Ishikawa (cell line): ENCODE results near the gene NANP.
A peak's percentile ranks its signal among the peaks of the same experiment; 100 is the strongest.

Experiments used
- CEBPB ChIP-seq: IDR thresholded peaks from 2 replicates; pipeline ENCODE4 v1.6.1; 2012
- CREB1 ChIP-seq: IDR thresholded peaks from 2 replicates; pipeline ENCODE4 v1.6.1; 2012; ENCODE audit warnings: low read depth
- EGR1 ChIP-seq: IDR thresholded peaks from 2 replicates; pipeline ENCODE4 v1.6.1; 2012
- EP300 ChIP-seq: IDR thresholded peaks from 2 replicates; pipeline ENCODE4 v1.6.1; 2012; ENCODE audit warnings: borderline replicate concordance
- FOXM1 ChIP-seq: IDR thresholded peaks from 2 replicates; pipeline ENCODE4 v1.6.1; 2012; ENCODE audit warnings: low read depth, borderline replicate concordance
- MAX ChIP-seq: IDR thresholded peaks from 2 replicates; pipeline ENCODE4 v1.6.1; 2012
- NFIC ChIP-seq: IDR thresholded peaks from 2 replicates; pipeline ENCODE4 v1.6.1; 2012
- RAD21 ChIP-seq: IDR thresholded peaks from 2 replicates; pipeline ENCODE4 v1.6.1; 2012; ENCODE audit warnings: low read depth
- REST ChIP-seq: IDR thresholded peaks from 2 replicates; pipeline ENCODE4 v1.6.1; 2012; ENCODE audit warnings: low read depth, mild to moderate bottlenecking
- TAF1 ChIP-seq: IDR thresholded peaks from 2 replicates; pipeline ENCODE4 v1.6.1; 2012; ENCODE audit warnings: low read depth, mild to moderate bottlenecking
- TCF12 ChIP-seq: IDR thresholded peaks from 2 replicates; pipeline ENCODE4 v1.6.1; 2012; ENCODE audit warnings: low read depth
- TEAD4 ChIP-seq: IDR thresholded peaks from 2 replicates; pipeline ENCODE4 v1.6.1; 2012
- USF1 ChIP-seq: IDR thresholded peaks from 2 replicates; pipeline ENCODE4 v1.6.1; 2012
- YY1 ChIP-seq: IDR thresholded peaks from 2 replicates; pipeline ENCODE4 v1.6.1; 2012; ENCODE audit warnings: low read depth
- ZBTB7A ChIP-seq: IDR thresholded peaks from 2 replicates; pipeline ENCODE4 v1.6.1; 2012; ENCODE audit warnings: low read depth

Gene NANP

GRCh38 chr20:25570148-25570530 is 53.7 kb downstream of the NANP start:
- TF ChIP-seq RAD21 (no peak), EGR1 (peak; percentile 45; the same call in 1 of the 2 replicates)

GRCh38 chr20:25567286-25567685 is 56.5 kb downstream of the NANP start:
- TF ChIP-seq EP300 = no peak
- TF ChIP-seq TEAD4 = no peak
- no peak for TF ChIP-seq REST
- TF ChIP-seq MAX = no peak
- TF ChIP-seq TAF1 = no peak
- no peak for TF ChIP-seq CREB1
- no peak for TF ChIP-seq RAD21
- no peak for TF ChIP-seq YY1
- no peak for TF ChIP-seq CEBPB
- TF ChIP-seq ZBTB7A = no peak
- no peak for TF ChIP-seq EGR1
- TF ChIP-seq TCF12 = no peak
- TF ChIP-seq FOXM1 = no peak

- TF ChIP-seq YY1 (no peak), TAF1 (no peak), EGR1 (no peak), TEAD4 (no peak), TCF12 (no peak), EP300 (no peak), CEBPB (no peak), REST (no peak), RAD21 (no peak)
Observed at GRCh38 chr20:25566821-25567220, 57.0 kb downstream of the NANP start.

- TF ChIP-seq EGR1 = no peak
- TF ChIP-seq CREB1 = no peak
- TF ChIP-seq TAF1 = no peak
- no peak for TF ChIP-seq EP300
- TF ChIP-seq NFIC = no peak
- no peak for TF ChIP-seq YY1
- no peak for TF ChIP-seq TEAD4
- no peak for TF ChIP-seq REST
- no peak for TF ChIP-seq MAX
- TF ChIP-seq RAD21 = no peak
Observed at GRCh38 chr20:25565578-25566157, 58.1 kb downstream of the NANP start.

- no peak for TF ChIP-seq USF1
- TF ChIP-seq TEAD4 = no peak
- TF ChIP-seq EP300 = no peak
- no peak for TF ChIP-seq RAD21
- TF ChIP-seq MAX = no peak
- TF ChIP-seq REST = no peak
- no peak for TF ChIP-seq TAF1
- TF ChIP-seq TCF12 = no peak
- no peak for TF ChIP-seq YY1
- no peak for TF ChIP-seq FOXM1
- TF ChIP-seq NFIC = no peak
- no peak for TF ChIP-seq CREB1
- TF ChIP-seq ZBTB7A = no peak
- no peak for TF ChIP-seq CEBPB
- TF ChIP-seq EGR1 = no peak
Observed at GRCh38 chr20:25563876-25564275, 59.9 kb downstream of the NANP start.
